NCI-H2081 (cell line): ENCODE data around the gene BRCC3.

Experiments
- DNase-seq, 2 experiments: peaks; one replicate each; lab custom pipeline; 2025; lab: John Stamatoyannopoulos, UW

BRCC3 gene

GRCh38 chrX:155070975-155071693 is at the start of gene BRCC3, which contains the start of the genes CMC4 and MTCP1:
BRCC3 (plus strand) TSS chrX:155071508; CDS start chrX:155071528, 20 bp downstream.
CMC4 (minus strand) TSS chrX:155071136; CDS start chrX:155064023, 7,113 bp downstream.
MTCP1 (minus strand) TSS chrX:155071136; CDS start chrX:155066010, 5,126 bp downstream.
- peak; percentile 79 to 86 for DNase-seq

GRCh38 chrX:155022585-155022984 is 48.7 kb upstream of the BRCC3 start, which contains the start of gene F8:
F8 (minus strand) TSS chrX:155022723; CDS start chrX:155022552, 171 bp downstream.
- no peak for DNase-seq

GRCh38 chrX:155023907-155024833 is 47.1 kb upstream of the BRCC3 start:
- DNase-seq: no peak

- DNase-seq: no peak
Observed at GRCh38 chrX:155026420-155026726, 44.9 kb upstream of the BRCC3 start.

- peak; percentile 84 to 89 for DNase-seq
Observed at GRCh38 chrX:155026727-155027508, 44.4 kb upstream of the BRCC3 start, which contains the start of gene FUNDC2. FUNDC2 (plus strand) TSS chrX:155026844; CDS start chrX:155026939, 95 bp downstream.

- DNase-seq: peak in 1 of 2 experiments; percentile 6
Observed at GRCh38 chrX:155027509-155028066, 43.7 kb upstream of the BRCC3 start.

- no peak for DNase-seq
Observed at GRCh38 chrX:155028129-155028528, 43.2 kb upstream of the BRCC3 start.

GRCh38 chrX:155028877-155029291 is 42.4 kb upstream of the BRCC3 start:
- no peak for DNase-seq

- DNase-seq: no peak
Observed at GRCh38 chrX:155031657-155032056, 39.7 kb upstream of the BRCC3 start.

- no peak for DNase-seq
Observed at GRCh38 chrX:155035688-155036087, 35.6 kb upstream of the BRCC3 start.

GRCh38 chrX:155046129-155046810 is 25.0 kb upstream of the BRCC3 start:
- no peak for DNase-seq

- no peak for DNase-seq
Observed at GRCh38 chrX:155046811-155047528, 24.3 kb upstream of the BRCC3 start.

- DNase-seq: peak; percentile 30 to 37
Observed at GRCh38 chrX:155048977-155049619, 22.2 kb upstream of the BRCC3 start.

- DNase-seq: no peak
Observed at GRCh38 chrX:155052738-155053498, 18.4 kb upstream of the BRCC3 start.

- DNase-seq: no peak
Observed at GRCh38 chrX:155053656-155054055, 17.7 kb upstream of the BRCC3 start.

- no peak for DNase-seq
Observed at GRCh38 chrX:155054255-155054654, 17.1 kb upstream of the BRCC3 start.

GRCh38 chrX:155055494-155055893 is 15.8 kb upstream of the BRCC3 start:
- DNase-seq: no peak

GRCh38 chrX:155056471-155056870 is 14.8 kb upstream of the BRCC3 start:
- no peak for DNase-seq
